Effector memory CD8-positive, alpha-beta T cell (primary cell): Measurements from ENCODE around the gene EYS.

Source experiments
- ATAC-seq: fragments of 150-1000 bp; cut with Tn5 transposase; replicated peaks from 2 replicates; pipeline ENCODE4 v1.10.0; 2021; ENCODE audit warnings: mild to moderate bottlenecking, moderate library complexity
- DNase-seq, 3 experiments: peaks; one replicate each; pipeline ENCODE4 v3.0.0; 2021
- H3K27ac Mint-ChIP-seq, 2 donors: one replicate each; pipeline ENCODE4 v1.8.0; 2022; ENCODE audit warnings: mild to moderate bottlenecking in 2 of 2, mixed read lengths in 2 of 2, moderate library complexity in 2 of 2
- H3K27me3 Mint-ChIP-seq, 2 donors: one replicate each; pipeline ENCODE4 v1.8.0; 2022; ENCODE audit warnings: mixed read lengths in 2 of 2
- H3K36me3 Mint-ChIP-seq: one replicate; pipeline ENCODE4 v1.8.0; 2022; ENCODE audit warnings: mild to moderate bottlenecking, moderate library complexity, mixed read lengths; ENCODE audit not compliant: insufficient read depth
- H3K4me1 Mint-ChIP-seq, 2 donors: one replicate each; pipeline ENCODE4 v1.8.0; 2022; ENCODE audit warnings: low read depth in 2 of 2, mixed read lengths in 2 of 2
- H3K4me3 Mint-ChIP-seq, 2 donors: one replicate each; pipeline ENCODE4 v1.8.0; 2022; ENCODE audit warnings: mild to moderate bottlenecking in 2 of 2, mixed read lengths in 2 of 2, moderate library complexity in 2 of 2
- H3K9me3 Mint-ChIP-seq, 2 donors: one replicate each; pipeline ENCODE4 v1.8.0; 2022; ENCODE audit warnings: mixed read lengths in 2 of 2

Gene EYS

DNA sequence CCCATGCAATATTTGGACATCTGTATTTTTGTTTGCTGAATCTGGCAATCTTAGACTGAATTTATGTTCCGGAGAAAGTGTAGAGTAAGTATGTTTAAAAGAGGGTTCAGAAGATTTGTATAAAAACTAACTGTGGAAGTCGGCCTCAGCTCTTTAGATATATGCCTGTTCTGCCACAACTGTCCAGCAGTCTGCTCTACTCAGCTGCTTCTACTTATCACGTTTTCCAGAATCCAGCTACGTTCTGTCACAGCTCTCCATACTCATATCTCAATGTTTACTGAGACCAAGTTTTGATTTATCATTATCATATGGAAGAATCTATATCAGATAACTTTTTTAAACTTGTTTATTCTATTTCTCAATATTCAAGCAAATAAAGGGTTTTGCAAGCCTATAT is 721.3 kb downstream of the EYS start:
- Mint-ChIP-seq H3K36me3 (no peaks in the 10 kb centered on the region), H3K9me3 (peaks cover 0 to 4% of the 10 kb centered on the region in 2 donors), H3K27ac (no peak overlapping the region), H3K4me3 (no peak overlapping the region), H3K27me3 (no peaks in the 10 kb centered on the region), H3K4me1 (no peaks in the 10 kb centered on the region)
- DNase-seq (no peak), ATAC-seq (no peak)

DNA sequence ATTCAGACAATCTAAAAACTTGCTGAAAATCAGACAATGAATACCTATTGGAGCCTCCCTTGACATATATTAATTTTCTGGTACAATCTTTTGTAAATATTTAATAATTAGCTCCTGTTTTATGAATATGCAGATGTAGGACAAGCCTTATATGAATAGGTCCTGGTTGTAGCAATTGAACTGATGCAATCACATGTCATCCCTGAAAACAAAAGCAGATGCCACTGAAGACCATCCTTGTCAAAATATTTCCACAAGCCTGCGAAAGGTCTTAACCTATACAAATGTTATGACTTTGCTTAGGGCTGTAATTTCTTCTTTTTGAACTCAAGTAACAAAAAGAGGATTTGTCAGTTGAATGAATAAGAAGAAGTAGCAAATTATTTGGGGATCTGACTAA is 722.1 kb downstream of the EYS start:
- H3K4me1 Mint-ChIP-seq: no peaks in the 10 kb centered on the region
- H3K27ac Mint-ChIP-seq: no peak overlapping the region

DNA sequence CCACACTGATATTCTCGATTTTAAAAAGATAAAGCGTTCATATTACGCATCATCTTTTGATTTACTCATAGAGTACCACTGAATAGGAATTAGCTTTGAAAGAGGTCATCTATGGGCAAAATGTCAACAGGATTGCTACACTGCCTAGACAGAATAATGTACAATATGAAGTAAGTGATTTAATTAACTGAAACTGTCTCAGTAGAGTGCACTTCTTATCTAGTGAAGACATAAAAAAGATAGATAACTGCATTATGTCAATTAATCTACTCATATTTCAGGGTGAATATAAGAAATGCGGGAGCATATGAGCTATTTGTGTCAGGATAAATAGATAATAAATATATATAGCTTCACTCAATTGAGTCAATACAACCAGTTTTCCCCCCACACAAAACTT is 723.9 kb downstream of the EYS start:
- Mint-ChIP-seq H3K27me3 (no peaks in the 10 kb centered on the region), H3K9me3 (peaks cover 0 to 4% of the 10 kb centered on the region in 2 donors), H3K36me3 (no peaks in the 10 kb centered on the region), H3K4me1 (no peaks in the 10 kb centered on the region), H3K27ac (no peak overlapping the region), H3K4me3 (no peak overlapping the region)
- ATAC-seq (no peak), DNase-seq (no peak)

More for the DNA sequence above, 722.1 kb downstream of the EYS start:
- H3K27me3 Mint-ChIP-seq: no peaks in the 10 kb centered on the region
- ATAC-seq (no peak), DNase-seq (no peak)
- peaks cover 0 to 4% of the 10 kb centered on the region in 2 donors for H3K9me3 Mint-ChIP-seq
- no peak overlapping the region for H3K4me3 Mint-ChIP-seq
- no peaks in the 10 kb centered on the region for H3K36me3 Mint-ChIP-seq

DNA sequence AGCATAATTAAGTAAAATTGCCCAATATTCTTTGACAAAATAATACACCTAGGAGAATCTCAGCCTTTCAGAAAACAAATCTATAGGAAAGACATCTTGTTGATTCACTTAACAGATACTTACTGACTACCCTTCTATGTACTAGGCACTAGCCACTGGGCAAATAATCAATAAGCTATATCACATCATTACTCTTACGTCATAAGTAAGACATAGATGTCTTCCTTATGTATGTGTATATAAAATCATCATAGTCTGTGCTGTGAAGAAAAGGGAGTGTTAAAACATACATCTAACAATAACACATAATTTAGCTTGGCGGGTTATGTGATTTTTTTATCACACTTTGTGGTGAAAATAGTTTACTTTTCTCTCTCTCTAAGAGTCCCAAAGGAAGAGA is 733.9 kb downstream of the EYS start:
- H3K9me3 Mint-ChIP-seq: peaks cover 5 to 10% of the 10 kb centered on the region in 2 donors
- no peaks in the 10 kb centered on the region for H3K4me1 Mint-ChIP-seq
- no peak overlapping the region for H3K4me3 Mint-ChIP-seq
- no peaks in the 10 kb centered on the region for H3K27me3 Mint-ChIP-seq
- DNase-seq (no peak), ATAC-seq (no peak)
- no peak overlapping the region for H3K27ac Mint-ChIP-seq
- H3K36me3 Mint-ChIP-seq: no peaks in the 10 kb centered on the region

DNA sequence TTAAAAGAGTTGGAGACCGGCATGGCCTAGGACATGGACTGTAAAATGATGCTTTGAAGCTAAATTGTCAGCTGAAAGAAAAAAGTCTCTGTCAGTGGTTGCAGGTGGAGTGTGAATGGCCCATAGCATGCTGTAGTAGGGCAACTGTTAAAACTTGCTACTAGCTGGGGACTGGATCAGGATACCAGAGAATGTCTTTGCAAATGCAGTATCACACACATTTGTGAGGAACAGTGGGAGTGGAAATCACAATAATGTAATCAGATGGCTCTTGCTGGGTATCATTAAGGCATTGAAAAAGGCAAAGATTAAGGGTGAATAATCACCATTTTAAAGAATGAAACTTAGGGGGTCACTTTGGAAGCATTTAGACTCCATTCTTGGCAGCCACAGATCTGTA is 737.9 kb downstream of the EYS start:
- H3K4me1 Mint-ChIP-seq: no peaks in the 10 kb centered on the region
- DNase-seq (no peak), ATAC-seq (no peak)
- no peak overlapping the region for H3K27ac Mint-ChIP-seq
- H3K36me3 Mint-ChIP-seq: no peaks in the 10 kb centered on the region
- peaks cover 6 to 14% of the 10 kb centered on the region in 2 donors for H3K9me3 Mint-ChIP-seq
- H3K4me3 Mint-ChIP-seq: no peak overlapping the region
- H3K27me3 Mint-ChIP-seq: no peaks in the 10 kb centered on the region

DNA sequence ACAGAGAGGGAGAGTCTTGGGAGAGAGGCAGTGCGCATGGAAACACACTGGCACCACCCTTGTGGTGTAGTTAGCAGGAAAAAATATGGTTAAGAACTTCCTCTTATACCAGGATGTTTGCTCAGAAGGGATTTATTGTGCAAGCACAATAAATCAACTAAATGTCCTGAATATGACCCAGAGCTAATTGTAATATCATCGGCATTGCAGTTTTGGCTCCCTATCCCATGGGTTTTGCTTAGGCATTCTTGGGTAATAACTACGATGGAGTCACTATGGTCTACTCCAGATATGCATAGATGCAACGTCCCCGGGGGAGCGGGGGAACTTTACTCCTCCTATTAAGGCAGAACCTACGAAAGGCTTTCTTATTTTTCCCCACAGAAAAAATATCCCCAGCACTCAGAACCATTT is 751.6 kb downstream of the EYS start:
- Mint-ChIP-seq H3K27ac (no peak overlapping the region), H3K36me3 (no peaks in the 10 kb centered on the region), H3K27me3 (no peaks in the 10 kb centered on the region), H3K4me3 (no peak overlapping the region), H3K9me3 (peaks cover 3 to 14% of the 10 kb centered on the region in 2 donors), H3K4me1 (no peaks in the 10 kb centered on the region)
- no peak for ATAC-seq
- DNase-seq: no peak

DNA sequence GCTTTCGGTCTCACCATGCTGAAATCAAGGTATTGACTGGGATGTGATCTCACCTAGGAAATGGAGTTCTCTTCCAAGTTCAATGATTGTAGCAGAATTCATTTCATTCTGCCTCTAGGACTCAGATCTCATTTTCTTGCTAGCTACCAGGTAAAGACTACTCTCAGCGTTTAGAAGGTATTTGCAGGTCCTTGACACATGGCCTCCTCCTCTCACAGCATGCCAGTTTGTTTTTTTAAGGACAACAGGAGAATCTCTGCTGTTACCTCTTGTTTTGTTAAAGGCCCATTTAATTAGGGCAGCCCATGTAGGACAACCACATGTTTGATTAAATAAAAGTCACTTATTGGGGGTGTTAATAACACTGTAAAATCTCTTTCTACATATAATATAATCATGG is 757.8 kb downstream of the EYS start:
- no peak overlapping the region for H3K4me3 Mint-ChIP-seq
- DNase-seq: no peak

DNA sequence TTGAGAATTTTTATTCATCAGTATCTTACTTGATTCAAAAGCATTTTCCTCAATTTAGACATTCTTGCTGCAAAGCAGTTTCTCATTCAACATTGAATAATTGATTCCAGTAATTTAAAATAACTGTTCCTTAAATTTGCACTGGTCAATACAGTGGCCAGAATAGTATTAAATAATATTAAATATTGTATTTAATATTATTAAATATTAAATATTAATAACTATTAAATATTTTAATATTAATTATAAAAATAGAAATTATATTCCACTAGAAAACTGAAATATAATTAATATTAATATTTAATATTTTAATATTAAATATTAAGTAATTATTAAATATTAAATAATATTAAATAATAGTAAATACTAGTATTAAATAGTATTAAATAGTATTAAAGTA is 758.8 kb downstream of the EYS start:
- Mint-ChIP-seq H3K27me3 (no peaks in the 10 kb centered on the region), H3K9me3 (peaks cover 7 to 9% of the 10 kb centered on the region in 2 donors), H3K4me3 (no peak overlapping the region), H3K4me1 (no peaks in the 10 kb centered on the region), H3K27ac (no peak overlapping the region), H3K36me3 (no peaks in the 10 kb centered on the region)
- no peak for ATAC-seq
- no peak for DNase-seq

More for the DNA sequence above, 757.8 kb downstream of the EYS start:
- H3K9me3 Mint-ChIP-seq: peaks cover 0 to 2% of the 10 kb centered on the region in 2 donors
- H3K27ac Mint-ChIP-seq: no peak overlapping the region
- no peaks in the 10 kb centered on the region for H3K27me3 Mint-ChIP-seq
- no peaks in the 10 kb centered on the region for H3K4me1 Mint-ChIP-seq
- no peak for ATAC-seq
- H3K36me3 Mint-ChIP-seq: no peaks in the 10 kb centered on the region

DNA sequence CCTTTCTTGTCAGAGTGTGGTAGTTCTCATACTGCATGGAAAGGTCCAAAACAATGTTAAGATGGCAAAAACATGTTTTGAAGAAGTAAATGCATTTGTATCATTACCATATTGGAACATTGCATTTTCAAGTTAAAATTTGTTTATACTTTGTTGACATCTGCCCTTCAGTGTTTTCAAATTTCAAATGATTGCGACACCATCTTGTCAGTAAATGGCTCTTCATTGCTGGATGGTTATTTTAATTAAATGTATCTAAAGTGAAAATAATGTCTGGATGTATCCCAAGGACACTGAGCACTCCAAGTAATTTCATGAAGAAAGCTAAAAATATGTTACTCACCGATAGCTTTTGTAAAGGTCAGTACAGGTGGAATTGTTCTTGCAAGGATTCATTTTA is 761.6 kb downstream of the EYS start:
- H3K27ac Mint-ChIP-seq: no peak overlapping the region
- H3K4me1 Mint-ChIP-seq: no peaks in the 10 kb centered on the region
- H3K9me3 Mint-ChIP-seq: peaks cover 8 to 9% of the 10 kb centered on the region in 2 donors
- DNase-seq (no peak), ATAC-seq (no peak)
- H3K36me3 Mint-ChIP-seq: no peaks in the 10 kb centered on the region
- H3K4me3 Mint-ChIP-seq: no peak overlapping the region
- H3K27me3 Mint-ChIP-seq: no peaks in the 10 kb centered on the region

DNA sequence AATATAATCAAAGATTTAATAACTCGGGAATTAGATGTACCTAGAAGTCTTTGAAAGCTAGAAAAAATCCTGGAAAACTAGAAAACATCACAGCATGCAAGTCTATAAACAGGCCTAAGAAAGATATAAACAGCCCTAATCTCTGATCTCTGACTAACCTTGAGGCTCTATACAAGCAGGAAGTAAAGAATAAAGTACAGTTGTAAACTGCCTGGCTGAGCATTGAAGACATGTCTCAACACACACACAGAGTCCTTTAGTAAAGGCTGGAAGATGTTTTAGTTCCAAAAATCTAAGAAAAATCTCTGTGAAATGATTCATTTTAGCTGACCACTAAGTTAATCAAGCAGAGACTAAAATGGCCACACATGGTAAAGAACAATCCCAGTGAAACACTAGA is 774.5 kb downstream of the EYS start:
- no peaks in the 10 kb centered on the region for H3K27me3 Mint-ChIP-seq
- no peak for ATAC-seq

DNA sequence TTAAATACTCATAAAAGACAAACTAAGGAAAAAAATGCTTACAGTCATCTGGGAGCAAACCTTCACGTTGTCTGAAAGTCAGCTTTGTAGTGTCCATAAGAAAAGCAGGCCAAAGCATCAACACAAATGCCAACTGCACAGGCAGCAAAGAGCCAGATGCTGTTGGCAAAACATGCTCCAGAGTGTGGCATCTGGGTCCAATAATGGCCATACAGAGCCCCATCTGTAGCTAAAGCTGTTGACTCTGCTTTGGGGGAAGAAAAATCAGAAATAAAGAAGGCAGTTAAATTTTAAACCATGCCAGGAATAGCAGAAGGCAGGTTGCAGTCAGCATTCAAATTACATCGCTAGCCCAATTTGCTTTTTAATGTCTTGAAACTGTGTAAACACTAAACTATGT is 776.3 kb downstream of the EYS start:
- peaks cover 4 to 6% of the 10 kb centered on the region in 2 donors for H3K9me3 Mint-ChIP-seq
- DNase-seq: no peak
- H3K27me3 Mint-ChIP-seq: no peaks in the 10 kb centered on the region
- ATAC-seq: no peak
- H3K27ac Mint-ChIP-seq: no peak overlapping the region
- H3K4me1 Mint-ChIP-seq: no peaks in the 10 kb centered on the region
- H3K4me3 Mint-ChIP-seq: no peak overlapping the region
- H3K36me3 Mint-ChIP-seq: no peaks in the 10 kb centered on the region

More for the DNA sequence above, 774.5 kb downstream of the EYS start:
- Mint-ChIP-seq H3K4me3 (no peak overlapping the region), H3K4me1 (no peaks in the 10 kb centered on the region), H3K27ac (no peak overlapping the region), H3K36me3 (no peaks in the 10 kb centered on the region), H3K9me3 (peaks cover 1 to 6% of the 10 kb centered on the region in 2 donors)
- DNase-seq: no peak

DNA sequence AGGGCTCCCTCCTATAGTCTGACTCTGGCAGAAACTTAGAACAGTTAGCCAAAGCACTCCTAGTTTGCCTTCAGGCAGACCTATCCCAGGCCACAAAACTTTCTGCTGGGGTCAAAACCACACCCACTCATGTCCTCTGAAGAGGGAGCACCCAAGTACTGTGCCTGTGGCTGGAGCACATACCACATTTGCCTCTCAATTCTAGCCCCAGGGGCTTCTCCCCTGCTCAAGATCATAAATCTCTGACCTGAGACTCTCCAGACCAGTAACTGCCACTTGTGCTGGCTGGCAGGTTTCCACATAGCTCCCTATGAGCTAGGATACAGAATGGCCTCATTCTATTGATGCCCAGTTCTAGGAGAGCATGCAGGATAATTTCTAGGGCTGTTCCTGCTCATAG is 781.0 kb downstream of the EYS start:
- peaks cover 0 to 8% of the 10 kb centered on the region in 2 donors for H3K9me3 Mint-ChIP-seq
- H3K36me3 Mint-ChIP-seq: no peaks in the 10 kb centered on the region
- ATAC-seq (no peak), DNase-seq (no peak)
- no peaks in the 10 kb centered on the region for H3K4me1 Mint-ChIP-seq
- H3K4me3 Mint-ChIP-seq: no peak overlapping the region
- no peaks in the 10 kb centered on the region for H3K27me3 Mint-ChIP-seq
- H3K27ac Mint-ChIP-seq: no peak overlapping the region

DNA sequence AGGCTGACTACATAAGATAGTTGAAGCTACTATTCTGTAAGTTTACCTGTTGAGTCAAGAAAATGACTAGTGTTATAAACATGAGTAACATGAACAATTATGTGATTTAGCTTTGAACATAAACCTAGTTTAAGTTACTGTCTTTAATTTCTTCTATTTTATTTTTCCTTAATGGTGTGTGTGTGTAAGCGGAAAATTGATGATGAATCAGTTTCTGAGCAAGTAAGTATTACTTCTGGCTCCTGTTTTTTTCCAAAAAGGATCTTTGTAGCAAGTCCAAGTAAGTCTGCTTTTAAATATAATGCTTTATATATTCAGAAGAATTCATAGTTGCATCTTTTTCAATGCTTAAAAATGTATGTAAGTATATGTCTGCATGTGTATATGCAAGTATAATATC is 786.8 kb downstream of the EYS start:
- no peaks in the 10 kb centered on the region for H3K27me3 Mint-ChIP-seq
- peaks cover 0 to 3% of the 10 kb centered on the region in 2 donors for H3K9me3 Mint-ChIP-seq
- H3K4me3 Mint-ChIP-seq: no peak overlapping the region
- ATAC-seq (no peak), DNase-seq (no peak)
- H3K27ac Mint-ChIP-seq: no peak overlapping the region
- H3K36me3 Mint-ChIP-seq: no peaks in the 10 kb centered on the region
- no peaks in the 10 kb centered on the region for H3K4me1 Mint-ChIP-seq

DNA sequence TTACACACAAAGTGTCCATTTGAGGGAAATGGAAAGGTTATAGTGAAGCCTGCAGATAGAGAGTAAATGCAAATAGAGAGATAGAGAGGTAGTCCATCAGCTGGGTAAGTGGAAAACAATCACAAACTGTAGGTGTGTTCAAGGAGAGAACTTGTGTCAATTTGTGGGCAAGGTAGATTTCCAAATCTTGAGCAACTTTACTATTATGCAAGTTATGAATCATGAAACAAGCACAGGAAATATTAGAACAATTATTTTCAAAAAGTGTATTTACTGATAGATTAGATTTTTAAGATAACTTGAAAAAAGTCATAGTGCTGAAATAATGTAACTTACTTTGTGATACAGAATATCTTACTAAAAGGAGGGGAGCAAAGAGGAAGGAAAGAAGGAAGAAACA is 792.9 kb downstream of the EYS start:
- no peak overlapping the region for H3K4me3 Mint-ChIP-seq
- H3K27me3 Mint-ChIP-seq: no peaks in the 10 kb centered on the region
- ATAC-seq (no peak), DNase-seq (no peak)
- no peaks in the 10 kb centered on the region for H3K36me3 Mint-ChIP-seq
- peaks cover 0 to 2% of the 10 kb centered on the region in 2 donors for H3K9me3 Mint-ChIP-seq
- no peaks in the 10 kb centered on the region for H3K4me1 Mint-ChIP-seq
- no peak overlapping the region for H3K27ac Mint-ChIP-seq

DNA sequence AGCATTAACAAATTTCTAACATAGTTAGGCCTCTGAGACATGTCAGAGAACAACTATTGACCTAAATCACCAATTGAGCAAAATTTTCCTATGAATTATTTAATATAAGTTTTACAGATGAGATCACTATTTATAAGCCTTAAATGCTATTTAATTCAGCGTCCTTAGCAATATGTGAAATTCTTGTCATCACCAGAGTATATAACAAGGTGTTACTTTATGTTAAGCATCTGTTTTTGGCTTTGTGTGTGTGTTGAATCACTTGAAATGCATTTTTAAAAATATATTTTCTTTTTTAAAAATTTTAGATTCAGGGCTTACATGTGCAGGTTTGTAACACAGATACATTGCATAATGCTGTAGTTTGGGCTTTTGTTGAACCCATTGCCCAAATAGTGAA is 794.1 kb downstream of the EYS start:
- no peak for ATAC-seq
- H3K27ac Mint-ChIP-seq: no peak overlapping the region
- no peak overlapping the region for H3K4me3 Mint-ChIP-seq
- H3K4me1 Mint-ChIP-seq: no peaks in the 10 kb centered on the region
- H3K36me3 Mint-ChIP-seq: no peaks in the 10 kb centered on the region
- peaks cover 0 to 2% of the 10 kb centered on the region in 2 donors for H3K9me3 Mint-ChIP-seq
- DNase-seq: no peak
- H3K27me3 Mint-ChIP-seq: no peaks in the 10 kb centered on the region
